Measurements from ENCODE around the gene SNRNP48.

DNA sequence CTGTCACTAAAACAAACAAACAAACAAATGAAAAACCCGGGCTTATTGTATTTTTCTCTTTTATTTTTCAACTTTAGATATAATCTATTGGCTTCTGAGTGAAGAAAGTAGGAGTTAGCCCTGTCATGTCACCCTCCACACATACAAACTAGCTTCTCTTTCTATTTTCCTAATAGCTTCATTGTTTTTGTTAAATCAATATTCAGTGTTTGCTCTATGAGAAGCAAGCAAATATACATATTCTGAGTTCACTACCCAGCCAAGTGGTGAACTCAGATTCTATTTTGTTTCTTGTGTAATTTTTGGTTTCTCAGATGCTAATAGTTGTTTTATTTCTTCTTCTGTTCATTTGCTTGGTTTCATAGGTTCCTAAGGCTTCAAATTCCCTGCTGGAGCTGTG, 66.4 kb downstream of the SNRNP48 start:
- no peak for TF ChIP-seq POLR2AphosphoS5 (IDR thresholded peaks at IDR 0.05; ENCODE audit: insufficient read depth in 1 of 2, low read depth in 1 of 2)
- TF ChIP-seq POLR2A (IDR thresholded peaks at IDR 0.05) = no peak

Measured in vagina (tissue), 2 donors.